ENCODE measurements around the gene NEUROD4.
"Not testable (repeated sequence)": the region's sequence is repeated elsewhere in the genome, so short reads cannot be mapped to it uniquely, and the experiment has no call there.

The NEUROD4 gene

GRCh38 chr12:55019784-55020183 is at the start of gene NEUROD4:
Gene NEUROD4, plus strand, starts transcription at chr12:55019974. Its CDS starts 6,466 bp downstream, at chr12:55026440.
- DNase-seq, result peak in 5 of 14 donors; percentile 1 to 15 (median 3)

- DNase-seq, result no peak
These were observed 49.0 kb upstream of the NEUROD4 start for GRCh38 chr12:54970741-54971140.

- no peak for DNase-seq
These were observed 46.2 kb upstream of the NEUROD4 start for GRCh38 chr12:54973556-54973955.

- no peak for DNase-seq
These were observed 45.5 kb upstream of the NEUROD4 start for GRCh38 chr12:54974279-54974678.

GRCh38 chr12:54975272-54975671 is 44.5 kb upstream of the NEUROD4 start:
- peak in 1 of 14 donors; percentile 5 for DNase-seq

- DNase-seq, result no peak
These were observed 43.9 kb upstream of the NEUROD4 start for GRCh38 chr12:54975875-54976274.

GRCh38 chr12:54977155-54977554 is 42.6 kb upstream of the NEUROD4 start:
- DNase-seq, result no peak

- no peak for DNase-seq
These were observed 41.9 kb upstream of the NEUROD4 start for GRCh38 chr12:54977857-54978256.

GRCh38 chr12:54980341-54980740 is 39.4 kb upstream of the NEUROD4 start:
- DNase-seq, result no peak

- DNase-seq, result no peak
These were observed 38.0 kb upstream of the NEUROD4 start for GRCh38 chr12:54981796-54982195.

- no peak for DNase-seq
These were observed 36.2 kb upstream of the NEUROD4 start for GRCh38 chr12:54983536-54984101.

GRCh38 chr12:54984658-54985376 is 35.0 kb upstream of the NEUROD4 start, which contains the start of gene TESPA1:
Gene TESPA1, minus strand, starts transcription at chr12:54984762. Its CDS starts 10,200 bp downstream, at chr12:54974562.
- DNase-seq, result peak in 5 of 14 donors; percentile 10 to 26 (median 22)

- not testable (repeated sequence) for DNase-seq
These were observed 33.0 kb upstream of the NEUROD4 start for GRCh38 chr12:54986773-54987172.

GRCh38 chr12:54987611-54988231 is 32.1 kb upstream of the NEUROD4 start:
- no peak for DNase-seq

- peak in 12 of 14 donors; percentile 4 to 74 (median 40) for DNase-seq
These were observed 31.2 kb upstream of the NEUROD4 start for GRCh38 chr12:54988402-54989054.

GRCh38 chr12:54989829-54990228 is 29.9 kb upstream of the NEUROD4 start:
- DNase-seq, result no peak

- no peak for DNase-seq
These were observed 28.4 kb upstream of the NEUROD4 start for GRCh38 chr12:54991161-54991990.

GRCh38 chr12:54991991-54992375 is 27.8 kb upstream of the NEUROD4 start:
- DNase-seq, result no peak

GRCh38 chr12:54993181-54993835 is 26.5 kb upstream of the NEUROD4 start:
- DNase-seq, result peak in 9 of 14 donors; percentile 3 to 56 (median 6)

- no peak for DNase-seq
These were observed 23.6 kb upstream of the NEUROD4 start for GRCh38 chr12:54996205-54996604.

GRCh38 chr12:54997929-54998522 is 21.7 kb upstream of the NEUROD4 start:
- no peak for DNase-seq

All from C1 segment of cervical spinal cord (tissue), 14 donors.